SK-N-DZ (cell line): ENCODE measurements around the gene EFR3B.
A peak's percentile ranks its signal among the peaks of the same experiment; 100 is the strongest.

Experiments
- DNase-seq: peaks from one replicate; pipeline ENCODE4 v3.0.0-alpha.2; 2015; ENCODE audit warnings: low spot score

Gene EFR3B

GRCh38 chr2:25035537-25036220 is 6.2 kb upstream of the EFR3B start:
- DNase-seq: no peak

- DNase-seq: peak; percentile 83
These were observed 5.7 kb upstream of the EFR3B start for GRCh38 chr2:25036221-25036559.

GRCh38 chr2:25039126-25039525 is 2.8 kb upstream of the EFR3B start:
- no peak for DNase-seq

- DNase-seq: peak; percentile 80
These were observed 459 bp upstream of the EFR3B start for GRCh38 chr2:25041307-25041927.

- peak; percentile 43 for DNase-seq
These were observed 705 bp downstream of the EFR3B start for GRCh38 chr2:25042321-25043240.

GRCh38 chr2:25043241-25043867 is 1.5 kb downstream of the EFR3B start:
- DNase-seq: no peak

- DNase-seq: no peak
These were observed 2.1 kb downstream of the EFR3B start for GRCh38 chr2:25044011-25044410.

- no peak for DNase-seq
These were observed 3.1 kb downstream of the EFR3B start for GRCh38 chr2:25044990-25045389.

- no peak for DNase-seq
These were observed 7.5 kb downstream of the EFR3B start for GRCh38 chr2:25049422-25049821.

- DNase-seq: no peak
These were observed 8.3 kb downstream of the EFR3B start for GRCh38 chr2:25050128-25050527.

GRCh38 chr2:25053041-25053440 is 11.2 kb downstream of the EFR3B start:
- DNase-seq: no peak

- no peak for DNase-seq
These were observed 12.8 kb downstream of the EFR3B start for GRCh38 chr2:25054720-25055119.

- DNase-seq: no peak
These were observed 13.6 kb downstream of the EFR3B start for GRCh38 chr2:25055376-25055920.

- DNase-seq: no peak
These were observed 14.4 kb downstream of the EFR3B start for GRCh38 chr2:25056098-25056821.

- DNase-seq: no peak
These were observed 20.6 kb downstream of the EFR3B start for GRCh38 chr2:25062511-25062917.

- no peak for DNase-seq
These were observed 22.2 kb downstream of the EFR3B start for GRCh38 chr2:25063876-25064660.

- DNase-seq: no peak
These were observed 23.9 kb downstream of the EFR3B start for GRCh38 chr2:25065768-25066167.

GRCh38 chr2:25066455-25066854 is 24.6 kb downstream of the EFR3B start:
- DNase-seq: no peak

- DNase-seq: peak; percentile 55
These were observed 26.3 kb downstream of the EFR3B start for GRCh38 chr2:25068217-25068616.

GRCh38 chr2:25071966-25072365 is 30.1 kb downstream of the EFR3B start:
- DNase-seq: no peak
